AG04450 (cell line): ENCODE measurements around the gene CAMK2B. TPM values are rescaled to one million over a fixed set of nuclear protein-coding genes. Genes with fewer than 3 reads are reported as not detected.

Source experiments
- CTCF ChIA-PET: fragments of 300-600, 350-600 bp; formaldehyde crosslinking; extraction: SDS; loops from one replicate; lab custom pipeline; 2022; ENCODE audit warnings: antibody characterized with exemption, inconsistent platforms; lab: Charles Lee
- POLR2A ChIA-PET: fragments of 350-600 bp; formaldehyde crosslinking; extraction: SDS; loops from one replicate; lab custom pipeline; 2021; ENCODE audit warnings: antibody characterized with exemption, inconsistent platforms; lab: Yijun Ruan, JAX
- DNase-seq: peaks from one replicate; pipeline ENCODE4 v3.0.0-alpha.2; 2011; ENCODE audit warnings: low read depth, low spot score
- H3K27ac ChIP-seq: one replicate; pipeline ENCODE4 v1.5.1; 2012; ENCODE audit warnings: low read depth, low read length, control low read depth
- H3K27me3 ChIP-seq: one replicate; pipeline ENCODE4 v1.6.0; 2012; ENCODE audit warnings: low read length; ENCODE audit not compliant: control insufficient read depth, insufficient read depth
- H3K4me3 ChIP-seq: 2 replicates; pipeline ENCODE4 v1.5.1; 2011; ENCODE audit warnings: mild to moderate bottlenecking, low read depth, low read length, control low read depth
- H3K9me3 ChIP-seq: 2 replicates; pipeline ENCODE4 v1.5.1; 2012; ENCODE audit warnings: low read length; ENCODE audit not compliant: control insufficient read depth, insufficient read depth
- polyA plus RNA-seq: library from polyadenylated mRNA; depleted of rRNA; stranded (reverse); fragments of >200 nt; gene quantifications from 2 replicates; pipeline ENCODE4 v1.2.3, GENCODE V29; 2011
- TF ChIP-seq, protein P1 (sequence below): IDR thresholded peaks from 2 replicates; pipeline ENCODE4 v1.5.1; 2011; ENCODE audit warnings: low read depth, low read length, control low read depth, inconsistent platforms

The CAMK2B gene
- polyA plus RNA-seq, 1 experiment: not detected

DNA sequence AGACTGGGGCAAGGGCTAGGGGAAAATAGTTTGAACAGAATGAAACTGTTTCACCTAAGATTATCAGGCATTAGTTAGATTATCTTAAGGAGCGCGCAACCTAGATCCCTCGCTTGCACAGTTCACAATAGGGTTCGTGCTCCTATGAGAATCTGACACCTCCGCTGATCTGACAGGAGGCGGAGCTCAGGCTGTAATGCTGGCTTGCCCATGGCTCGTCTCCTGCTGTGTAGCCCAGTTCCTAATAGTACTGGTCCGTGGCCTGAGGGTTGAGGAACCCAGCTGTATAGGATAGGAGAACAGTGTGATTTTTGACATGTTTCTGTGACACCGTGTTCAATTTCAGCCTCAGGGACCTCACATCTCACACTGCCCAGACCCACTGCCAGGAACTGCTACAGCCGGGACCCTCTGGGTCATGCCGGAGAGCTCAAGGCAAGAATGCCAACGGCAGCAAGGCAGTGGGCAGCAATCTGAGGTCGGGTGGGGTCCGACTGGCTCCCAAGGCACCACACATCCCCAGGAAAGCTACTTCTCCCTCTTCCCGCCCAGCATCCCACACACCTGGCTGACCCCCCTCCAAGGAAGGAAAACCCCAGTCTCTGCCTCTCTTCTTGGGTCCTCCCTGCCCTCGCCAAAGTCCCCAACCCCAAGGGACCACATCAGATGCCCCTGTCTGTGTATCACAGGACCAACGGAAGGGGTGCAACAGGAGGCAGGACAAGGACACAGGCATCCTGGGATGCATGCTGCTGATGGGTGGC lies 31.7 kb downstream of the CAMK2B start:
- no peak overlapping the region for H3K27ac ChIP-seq
- no peaks in the 10 kb centered on the region for H3K9me3 ChIP-seq
- CTCF ChIA-PET: no interaction called here
- H3K4me3 ChIP-seq: no peak overlapping the region
- peaks cover 58% of the 10 kb centered on the region for H3K27me3 ChIP-seq
- DNase-seq: no peak
- TF ChIP-seq, protein P1, sequence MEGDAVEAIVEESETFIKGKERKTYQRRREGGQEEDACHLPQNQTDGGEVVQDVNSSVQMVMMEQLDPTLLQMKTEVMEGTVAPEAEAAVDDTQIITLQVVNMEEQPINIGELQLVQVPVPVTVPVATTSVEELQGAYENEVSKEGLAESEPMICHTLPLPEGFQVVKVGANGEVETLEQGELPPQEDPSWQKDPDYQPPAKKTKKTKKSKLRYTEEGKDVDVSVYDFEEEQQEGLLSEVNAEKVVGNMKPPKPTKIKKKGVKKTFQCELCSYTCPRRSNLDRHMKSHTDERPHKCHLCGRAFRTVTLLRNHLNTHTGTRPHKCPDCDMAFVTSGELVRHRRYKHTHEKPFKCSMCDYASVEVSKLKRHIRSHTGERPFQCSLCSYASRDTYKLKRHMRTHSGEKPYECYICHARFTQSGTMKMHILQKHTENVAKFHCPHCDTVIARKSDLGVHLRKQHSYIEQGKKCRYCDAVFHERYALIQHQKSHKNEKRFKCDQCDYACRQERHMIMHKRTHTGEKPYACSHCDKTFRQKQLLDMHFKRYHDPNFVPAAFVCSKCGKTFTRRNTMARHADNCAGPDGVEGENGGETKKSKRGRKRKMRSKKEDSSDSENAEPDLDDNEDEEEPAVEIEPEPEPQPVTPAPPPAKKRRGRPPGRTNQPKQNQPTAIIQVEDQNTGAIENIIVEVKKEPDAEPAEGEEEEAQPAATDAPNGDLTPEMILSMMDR: no peak
- POLR2A ChIA-PET: no interaction called here

DNA sequence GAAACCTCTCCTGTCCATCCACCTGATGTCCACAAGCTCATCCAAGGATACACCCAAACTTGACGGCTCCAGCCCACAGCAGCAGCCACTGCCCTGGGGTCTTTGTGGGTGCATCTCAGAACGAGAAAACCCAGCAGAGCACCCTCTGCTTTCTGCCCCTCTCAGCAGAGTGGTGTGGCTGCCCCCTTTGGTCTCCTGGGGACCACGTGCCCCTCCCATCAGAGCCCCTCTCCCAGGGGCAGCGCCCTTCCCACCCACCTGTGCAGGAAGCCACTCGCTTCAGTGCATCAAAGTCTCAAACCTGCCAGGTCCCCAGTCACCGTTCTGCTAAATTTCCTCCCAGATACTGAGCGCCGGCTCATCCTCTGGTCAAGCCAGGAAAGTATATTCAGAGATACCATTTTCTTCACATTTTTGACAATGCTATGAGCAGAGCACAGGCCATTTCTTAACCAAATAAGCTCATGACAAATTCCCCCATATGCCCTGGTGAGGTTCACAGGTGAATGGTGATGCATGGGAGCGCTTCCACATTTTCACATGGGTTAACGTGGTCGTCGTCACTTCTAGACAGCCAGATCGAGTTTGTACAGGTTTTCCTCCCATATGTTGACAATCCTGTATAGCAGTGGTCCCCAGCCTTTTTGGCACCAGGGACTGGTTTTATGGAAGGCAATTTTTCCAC lies 32.4 kb downstream of the CAMK2B start:
- H3K27ac ChIP-seq: no peak overlapping the region
- DNase-seq: no peak
- POLR2A ChIA-PET: no interaction called here
- TF ChIP-seq, protein P1: no peak
- H3K9me3 ChIP-seq: no peaks in the 10 kb centered on the region
- peaks cover 55% of the 10 kb centered on the region for H3K27me3 ChIP-seq
- no peak overlapping the region for H3K4me3 ChIP-seq
- CTCF ChIA-PET: no interaction called here

DNA sequence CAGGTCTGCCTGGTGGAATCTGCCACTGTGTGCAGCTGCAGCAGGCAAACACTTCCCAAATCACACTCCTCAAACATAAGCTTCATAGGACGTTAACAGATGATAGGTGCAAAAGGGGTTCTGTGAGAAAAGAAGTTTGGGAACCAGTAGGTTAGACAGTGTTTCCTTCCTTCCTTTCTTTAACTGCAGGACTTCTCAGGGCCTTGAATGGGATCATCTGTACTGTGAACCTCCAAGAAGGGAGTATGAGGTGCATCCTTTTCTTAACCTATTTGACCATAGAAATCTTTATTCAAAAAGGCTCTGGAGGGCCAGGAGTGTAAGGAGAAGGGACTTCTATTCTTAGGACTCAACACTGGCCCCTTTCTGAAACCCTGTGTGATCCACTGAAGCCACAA lies 33.0 kb downstream of the CAMK2B start:
- H3K9me3 ChIP-seq: no peaks in the 10 kb centered on the region
- DNase-seq: no peak
- ChIA-PET CTCF (no interaction called here), POLR2A (no interaction called here)
- TF ChIP-seq, protein P1: no peak
- H3K4me3 ChIP-seq: no peak overlapping the region
- H3K27ac ChIP-seq: no peak overlapping the region
- peaks cover 53% of the 10 kb centered on the region for H3K27me3 ChIP-seq

DNA sequence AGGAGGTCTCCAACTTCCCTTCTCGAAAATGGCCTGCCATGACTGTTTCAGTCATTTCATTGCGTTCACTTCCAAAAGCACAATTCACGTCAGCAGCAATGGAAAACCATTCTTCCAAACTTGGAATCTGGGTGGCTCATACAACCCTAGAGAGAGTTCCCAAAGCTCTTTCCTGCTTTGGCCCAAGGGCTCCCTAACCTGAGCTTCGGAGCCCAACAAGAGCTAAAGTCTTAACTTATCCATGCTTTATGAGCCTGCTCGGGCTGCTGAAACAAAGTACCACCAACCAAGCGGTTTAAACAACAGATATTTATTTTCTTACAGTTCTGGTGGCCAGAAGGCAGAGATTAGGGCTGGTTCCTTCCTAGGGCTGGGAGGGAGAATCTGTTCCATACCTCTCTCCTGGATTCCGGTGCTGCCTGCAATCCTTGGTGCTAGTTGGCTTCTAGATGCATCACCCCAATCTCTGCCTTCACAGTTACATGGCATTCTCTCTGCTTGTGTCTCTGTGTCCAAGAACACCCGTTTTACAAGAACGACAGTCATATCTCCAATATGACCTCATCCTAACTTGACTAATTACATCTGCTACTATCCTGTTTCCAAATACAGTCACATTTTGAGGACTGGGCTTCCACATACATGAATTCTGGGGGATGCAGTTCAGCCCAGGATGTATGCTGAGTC lies 33.5 kb downstream of the CAMK2B start:
- TF ChIP-seq, protein P1: no peak
- Histone ChIP-seq H3K4me3 (no peak overlapping the region), H3K9me3 (no peaks in the 10 kb centered on the region), H3K27ac (peak overlapping the region; percentile 47), H3K27me3 (peaks cover 55% of the 10 kb centered on the region)
- no peak for DNase-seq
- POLR2A ChIA-PET: no interaction called here
- CTCF ChIA-PET: no interaction called here
